Measurements from ENCODE around the gene RBMS1.

- TF ChIP-seq POLR2A (IDR thresholded peaks at IDR 0.05) (no peak), POLR2AphosphoS5 (IDR thresholded peaks at IDR 0.05) (no peak)
- TF ChIP-seq, protein P1, sequence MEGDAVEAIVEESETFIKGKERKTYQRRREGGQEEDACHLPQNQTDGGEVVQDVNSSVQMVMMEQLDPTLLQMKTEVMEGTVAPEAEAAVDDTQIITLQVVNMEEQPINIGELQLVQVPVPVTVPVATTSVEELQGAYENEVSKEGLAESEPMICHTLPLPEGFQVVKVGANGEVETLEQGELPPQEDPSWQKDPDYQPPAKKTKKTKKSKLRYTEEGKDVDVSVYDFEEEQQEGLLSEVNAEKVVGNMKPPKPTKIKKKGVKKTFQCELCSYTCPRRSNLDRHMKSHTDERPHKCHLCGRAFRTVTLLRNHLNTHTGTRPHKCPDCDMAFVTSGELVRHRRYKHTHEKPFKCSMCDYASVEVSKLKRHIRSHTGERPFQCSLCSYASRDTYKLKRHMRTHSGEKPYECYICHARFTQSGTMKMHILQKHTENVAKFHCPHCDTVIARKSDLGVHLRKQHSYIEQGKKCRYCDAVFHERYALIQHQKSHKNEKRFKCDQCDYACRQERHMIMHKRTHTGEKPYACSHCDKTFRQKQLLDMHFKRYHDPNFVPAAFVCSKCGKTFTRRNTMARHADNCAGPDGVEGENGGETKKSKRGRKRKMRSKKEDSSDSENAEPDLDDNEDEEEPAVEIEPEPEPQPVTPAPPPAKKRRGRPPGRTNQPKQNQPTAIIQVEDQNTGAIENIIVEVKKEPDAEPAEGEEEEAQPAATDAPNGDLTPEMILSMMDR (IDR thresholded peaks at IDR 0.05), result no peak
Measured at GRCh38 chr2:160254189-160254762, 239.3 kb downstream of the RBMS1 start.

All from breast epithelium (tissue), 3 donors.